Activated T-cell treated with anti-CD3 and anti-CD28 coated beads, Interleukin-2, amount 50 U/mL, for 48 hours (primary cell): ENCODE results near the gene AMACR.
"Not testable (repeated sequence)": the region's sequence is repeated elsewhere in the genome, so short reads cannot be mapped to it uniquely, and the experiment has no call there.

Experiments
- DNase-seq, 2 experiments: peaks; one replicate each; pipeline ENCODE4 v3.0.0-alpha.2; 2020

The AMACR gene

GRCh38 chr5:34035756-34036155, 27.9 kb upstream of the AMACR start:
- DNase-seq: no peak

- DNase-seq: no peak
Observed at GRCh38 chr5:34034534-34035327, 26.9 kb upstream of the AMACR start.

- no peak for DNase-seq
Observed at GRCh38 chr5:34031966-34032365, 24.1 kb upstream of the AMACR start.

GRCh38 chr5:34031117-34031516, 23.3 kb upstream of the AMACR start:
- DNase-seq: no peak

GRCh38 chr5:34030585-34030984, 22.7 kb upstream of the AMACR start:
- not testable (repeated sequence) for DNase-seq

GRCh38 chr5:34030048-34030447, 22.2 kb upstream of the AMACR start:
- no peak for DNase-seq

- DNase-seq: no peak
Observed at GRCh38 chr5:34028349-34028748, 20.5 kb upstream of the AMACR start.

GRCh38 chr5:34026089-34026761, 18.4 kb upstream of the AMACR start:
- DNase-seq: no peak

GRCh38 chr5:34022121-34022705, 14.4 kb upstream of the AMACR start:
- peak; percentile 59 to 64 for DNase-seq

GRCh38 chr5:34021334-34021733, 13.5 kb upstream of the AMACR start:
- no peak for DNase-seq

GRCh38 chr5:34020726-34021125, 12.9 kb upstream of the AMACR start:
- DNase-seq: no peak

- DNase-seq: no peak
Observed at GRCh38 chr5:34017254-34017653, 9.4 kb upstream of the AMACR start.

GRCh38 chr5:34016750-34017149, 8.9 kb upstream of the AMACR start:
- DNase-seq: no peak

GRCh38 chr5:34016222-34016621, 8.4 kb upstream of the AMACR start:
- no peak for DNase-seq

- DNase-seq: peak; percentile 42 to 52
Observed at GRCh38 chr5:34015120-34015822, 7.4 kb upstream of the AMACR start.

- no peak for DNase-seq
Observed at GRCh38 chr5:34014626-34015025, 6.8 kb upstream of the AMACR start.

GRCh38 chr5:34013547-34013946, 5.7 kb upstream of the AMACR start:
- no peak for DNase-seq

GRCh38 chr5:34012791-34013190, 4.9 kb upstream of the AMACR start:
- no peak for DNase-seq

GRCh38 chr5:34011536-34011935, 3.7 kb upstream of the AMACR start:
- no peak for DNase-seq

GRCh38 chr5:34010146-34010545, 2.3 kb upstream of the AMACR start:
- not testable (repeated sequence) for DNase-seq

GRCh38 chr5:34009610-34010009, 1.8 kb upstream of the AMACR start:
- no peak for DNase-seq

GRCh38 chr5:34008802-34009201, 952 bp upstream of the AMACR start:
- DNase-seq: no peak

GRCh38 chr5:34007201-34007620, 639 bp downstream of the AMACR start:
- no peak for DNase-seq
